ENCODE data around the gene PTPRJ. TPM values are rescaled to one million over a fixed set of nuclear protein-coding genes. Genes with fewer than 3 reads are reported as not detected.
A peak's percentile ranks its signal among the peaks of the same experiment; 100 is the strongest.

PTPRJ gene
- total and polyA plus RNA-seq, 4 donors, result 15.9 to 26.7 (median 17.0) TPM

GRCh38 chr11:48104568-48104924 is 124.2 kb downstream of the PTPRJ start:
- H3K36me3 ChIP-seq (ENCODE audit: control insufficient read depth, insufficient read depth, low read length), result no peaks in the 10 kb centered on the region
- H3K9me3 ChIP-seq (ENCODE audit: control insufficient read depth, insufficient read depth, low read length), result no peaks in the 10 kb centered on the region
- peak overlapping the region; percentile 76 for H3K27ac ChIP-seq (ENCODE audit: low read depth, low read length)
- DNase-seq (ENCODE audit: low read depth in 4 of 6, low spot score in 6 of 6), result no peak
- 83% methylated on average over 2 of the region's 3 CpGs for WGBS (ENCODE audit: insufficient coverage)
- no peak overlapping the region for H3K4me3 ChIP-seq (ENCODE audit: low read depth, low read length)
- H3K4me1 ChIP-seq (ENCODE audit: control insufficient read depth, insufficient read depth, low read length), result peaks cover 41% of the 10 kb centered on the region
- H3K27me3 ChIP-seq (ENCODE audit: control insufficient read depth, insufficient read depth, low read length), result no peaks in the 10 kb centered on the region

- 91% methylated on average over 3 of the region's 10 CpGs for WGBS (ENCODE audit: insufficient coverage)
- no peak overlapping the region for H3K4me3 ChIP-seq (ENCODE audit: low read depth, low read length)
- H3K9me3 ChIP-seq (ENCODE audit: control insufficient read depth, insufficient read depth, low read length), result no peaks in the 10 kb centered on the region
- H3K27me3 ChIP-seq (ENCODE audit: control insufficient read depth, insufficient read depth, low read length), result no peaks in the 10 kb centered on the region
- peak overlapping the region; percentile 76 for H3K27ac ChIP-seq (ENCODE audit: low read depth, low read length)
- H3K36me3 ChIP-seq (ENCODE audit: control insufficient read depth, insufficient read depth, low read length), result no peaks in the 10 kb centered on the region
- H3K4me1 ChIP-seq (ENCODE audit: control insufficient read depth, insufficient read depth, low read length), result peaks cover 47% of the 10 kb centered on the region
- DNase-seq (ENCODE audit: low read depth in 4 of 6, low spot score in 6 of 6), result no peak
Measured at GRCh38 chr11:48105096-48105990, 125.0 kb downstream of the PTPRJ start.

- 79% methylated on average over 6 of the region's 6 CpGs for WGBS (ENCODE audit: insufficient coverage)
- no peak overlapping the region for H3K4me3 ChIP-seq (ENCODE audit: low read depth, low read length)
- peaks cover 45% of the 10 kb centered on the region for H3K4me1 ChIP-seq (ENCODE audit: control insufficient read depth, insufficient read depth, low read length)
- H3K27ac ChIP-seq (ENCODE audit: low read depth, low read length), result no peak overlapping the region
- DNase-seq (ENCODE audit: low read depth in 4 of 6, low spot score in 6 of 6), result no peak
- H3K9me3 ChIP-seq (ENCODE audit: control insufficient read depth, insufficient read depth, low read length), result no peaks in the 10 kb centered on the region
- H3K36me3 ChIP-seq (ENCODE audit: control insufficient read depth, insufficient read depth, low read length), result no peaks in the 10 kb centered on the region
- no peaks in the 10 kb centered on the region for H3K27me3 ChIP-seq (ENCODE audit: control insufficient read depth, insufficient read depth, low read length)
Measured at GRCh38 chr11:48106166-48106565, 125.8 kb downstream of the PTPRJ start.

GRCh38 chr11:48107188-48107704 is 126.9 kb downstream of the PTPRJ start:
- H3K27me3 ChIP-seq (ENCODE audit: control insufficient read depth, insufficient read depth, low read length), result no peaks in the 10 kb centered on the region
- H3K4me1 ChIP-seq (ENCODE audit: control insufficient read depth, insufficient read depth, low read length), result peaks cover 38% of the 10 kb centered on the region
- H3K4me3 ChIP-seq (ENCODE audit: low read depth, low read length), result no peak overlapping the region
- no peak overlapping the region for H3K27ac ChIP-seq (ENCODE audit: low read depth, low read length)
- 85% methylated on average over 7 of the region's 7 CpGs for WGBS (ENCODE audit: insufficient coverage)
- no peaks in the 10 kb centered on the region for H3K36me3 ChIP-seq (ENCODE audit: control insufficient read depth, insufficient read depth, low read length)
- no peak for DNase-seq (ENCODE audit: low read depth in 4 of 6, low spot score in 6 of 6)
- H3K9me3 ChIP-seq (ENCODE audit: control insufficient read depth, insufficient read depth, low read length), result no peaks in the 10 kb centered on the region

- H3K27ac ChIP-seq (ENCODE audit: low read depth, low read length), result peak overlapping the region; percentile 30
- no peak for DNase-seq (ENCODE audit: low read depth in 4 of 6, low spot score in 6 of 6)
- no peak overlapping the region for H3K4me3 ChIP-seq (ENCODE audit: low read depth, low read length)
- 79% methylated on average over 7 of the region's 11 CpGs for whole genome bisulfite sequencing (ENCODE audit: insufficient coverage)
- H3K9me3 ChIP-seq (ENCODE audit: control insufficient read depth, insufficient read depth, low read length), result no peaks in the 10 kb centered on the region
- H3K36me3 ChIP-seq (ENCODE audit: control insufficient read depth, insufficient read depth, low read length), result no peaks in the 10 kb centered on the region
- H3K4me1 ChIP-seq (ENCODE audit: control insufficient read depth, insufficient read depth, low read length), result peaks cover 36% of the 10 kb centered on the region
- no peaks in the 10 kb centered on the region for H3K27me3 ChIP-seq (ENCODE audit: control insufficient read depth, insufficient read depth, low read length)
Measured at GRCh38 chr11:48108231-48109045, 128.1 kb downstream of the PTPRJ start.

- Histone ChIP-seq H3K9me3 (ENCODE audit: control insufficient read depth, insufficient read depth, low read length) (no peaks in the 10 kb centered on the region), H3K4me3 (ENCODE audit: low read depth, low read length) (no peak overlapping the region), H3K4me1 (ENCODE audit: control insufficient read depth, insufficient read depth, low read length) (peaks cover 30% of the 10 kb centered on the region), H3K36me3 (ENCODE audit: control insufficient read depth, insufficient read depth, low read length) (no peaks in the 10 kb centered on the region), H3K27me3 (ENCODE audit: control insufficient read depth, insufficient read depth, low read length) (no peaks in the 10 kb centered on the region), H3K27ac (ENCODE audit: low read depth, low read length) (peak overlapping the region; percentile 70)
- peak in 2 of 6 donors; percentile 77 to 87 for DNase-seq (ENCODE audit: low read depth in 4 of 6, low spot score in 6 of 6)
- 51% methylated on average over 2 of the region's 5 CpGs for WGBS (ENCODE audit: insufficient coverage)
Measured at GRCh38 chr11:48109046-48109666, 128.8 kb downstream of the PTPRJ start.

GRCh38 chr11:48110509-48110766 is 130.1 kb downstream of the PTPRJ start:
- Histone ChIP-seq H3K27ac (ENCODE audit: low read depth, low read length) (no peak overlapping the region), H3K36me3 (ENCODE audit: control insufficient read depth, insufficient read depth, low read length) (no peaks in the 10 kb centered on the region), H3K4me3 (ENCODE audit: low read depth, low read length) (no peak overlapping the region), H3K4me1 (ENCODE audit: control insufficient read depth, insufficient read depth, low read length) (peaks cover 19% of the 10 kb centered on the region), H3K27me3 (ENCODE audit: control insufficient read depth, insufficient read depth, low read length) (no peaks in the 10 kb centered on the region), H3K9me3 (ENCODE audit: control insufficient read depth, insufficient read depth, low read length) (peaks cover 5% of the 10 kb centered on the region)
- WGBS (ENCODE audit: insufficient coverage), result 50% methylated on average over 1 of the region's 2 CpGs
- DNase-seq (ENCODE audit: low read depth in 4 of 6, low spot score in 6 of 6), result no peak

GRCh38 chr11:48111891-48112290 is 131.5 kb downstream of the PTPRJ start:
- no peaks in the 10 kb centered on the region for H3K36me3 ChIP-seq (ENCODE audit: control insufficient read depth, insufficient read depth, low read length)
- H3K4me3 ChIP-seq (ENCODE audit: low read depth, low read length), result no peak overlapping the region
- no peak for DNase-seq (ENCODE audit: low read depth in 4 of 6, low spot score in 6 of 6)
- H3K4me1 ChIP-seq (ENCODE audit: control insufficient read depth, insufficient read depth, low read length), result peaks cover 15% of the 10 kb centered on the region
- H3K27ac ChIP-seq (ENCODE audit: low read depth, low read length), result no peak overlapping the region
- 58% methylated on average over 3 of the region's 3 CpGs for WGBS (ENCODE audit: insufficient coverage)
- peaks cover 6% of the 10 kb centered on the region for H3K9me3 ChIP-seq (ENCODE audit: control insufficient read depth, insufficient read depth, low read length)
- H3K27me3 ChIP-seq (ENCODE audit: control insufficient read depth, insufficient read depth, low read length), result no peaks in the 10 kb centered on the region

GRCh38 chr11:48114740-48115139 is 134.4 kb downstream of the PTPRJ start:
- H3K27me3 ChIP-seq (ENCODE audit: control insufficient read depth, insufficient read depth, low read length), result no peaks in the 10 kb centered on the region
- no peak for DNase-seq (ENCODE audit: low read depth in 4 of 6, low spot score in 6 of 6)
- no CpG with 5 or more reads among the region's 1 CpG for WGBS (ENCODE audit: insufficient coverage)
- no peaks in the 10 kb centered on the region for H3K36me3 ChIP-seq (ENCODE audit: control insufficient read depth, insufficient read depth, low read length)
- peaks cover 6% of the 10 kb centered on the region for H3K9me3 ChIP-seq (ENCODE audit: control insufficient read depth, insufficient read depth, low read length)
- peaks cover 5% of the 10 kb centered on the region for H3K4me1 ChIP-seq (ENCODE audit: control insufficient read depth, insufficient read depth, low read length)
- H3K27ac ChIP-seq (ENCODE audit: low read depth, low read length), result no peak overlapping the region
- H3K4me3 ChIP-seq (ENCODE audit: low read depth, low read length), result no peak overlapping the region

All from spinal cord (tissue), 10 donors.